Measurements from ENCODE around the gene RAPGEF4.

- TF ChIP-seq CTCF (IDR thresholded peaks at IDR 0.05) (no peak), POLR2A (IDR thresholded peaks at IDR 0.05) (no peak)
Observed at GRCh38 chr2:172759441-172759840, 23.8 kb downstream of the RAPGEF4 start.
